ENCODE data around the gene GALE.
"Not testable (repeated sequence)": the region's sequence is repeated elsewhere in the genome, so short reads cannot be mapped to it uniquely, and the experiment has no call there.

GALE gene

GRCh38 chr1:23804183-23804835, 3.8 kb upstream of the GALE start:
- DNase-seq (ENCODE audit: low read depth, low spot score) = no peak
- no peak overlapping the region for H3K9ac ChIP-seq (ENCODE audit: insufficient read length)

GRCh38 chr1:23803674-23804073, 3.1 kb upstream of the GALE start:
- no peak overlapping the region for H3K9ac ChIP-seq (ENCODE audit: insufficient read length)
- no peaks in the 10 kb centered on the region for H3K36me3 ChIP-seq (ENCODE audit: insufficient read depth, low read length)
- no peak overlapping the region for H3K27ac ChIP-seq

More at GRCh38 chr1:23804183-23804835, 3.8 kb upstream of the GALE start:
- Histone ChIP-seq H3K27ac (no peak overlapping the region), H3K4me3 (no peak overlapping the region), H3K9me3 (ENCODE audit: low read depth, low read length) (no peaks in the 10 kb centered on the region), H3K36me3 (ENCODE audit: insufficient read depth, low read length) (no peaks in the 10 kb centered on the region)
- no peak for TF ChIP-seq EZH2 (IDR thresholded peaks at IDR 0.05)
- no peak for TF ChIP-seq FOXP2 (optimal IDR thresholded peaks at IDR 0.05; ENCODE audit: control extremely low read depth, extremely low read length, insufficient read depth)
- TF ChIP-seq POLR2AphosphoS5 (IDR thresholded peaks at IDR 0.05; ENCODE audit: borderline replicate concordance, low read depth, low read length) = no peak

GRCh38 chr1:23802809-23803342, 2.3 kb upstream of the GALE start:
- H3K9me3 ChIP-seq (ENCODE audit: low read depth, low read length); H3K9ac ChIP-seq (ENCODE audit: insufficient read length); DNase-seq (ENCODE audit: low read depth, low spot score); H3K36me3 ChIP-seq (ENCODE audit: insufficient read depth, low read length); H3K27ac ChIP-seq; H3K4me3 ChIP-seq: not testable (repeated sequence)

More at GRCh38 chr1:23803674-23804073, 3.1 kb upstream of the GALE start:
- TF ChIP-seq EZH2 (IDR thresholded peaks at IDR 0.05) (no peak), FOXP2 (optimal IDR thresholded peaks at IDR 0.05; ENCODE audit: control extremely low read depth, extremely low read length, insufficient read depth) (no peak), POLR2AphosphoS5 (IDR thresholded peaks at IDR 0.05; ENCODE audit: borderline replicate concordance, low read depth, low read length) (no peak)
- Histone ChIP-seq H3K9me3 (ENCODE audit: low read depth, low read length) (no peaks in the 10 kb centered on the region), H3K4me3 (no peak overlapping the region)
- DNase-seq (ENCODE audit: low read depth, low spot score) = no peak

GRCh38 chr1:23801876-23802275, 1.3 kb upstream of the GALE start:
- H3K36me3 ChIP-seq (ENCODE audit: insufficient read depth, low read length) = no peaks in the 10 kb centered on the region; the same call in 1 of the 2 replicates
- H3K27ac ChIP-seq = no peak overlapping the region
- no peak overlapping the region for H3K4me3 ChIP-seq
- no peaks in the 10 kb centered on the region for H3K9me3 ChIP-seq (ENCODE audit: low read depth, low read length)
- no peak for TF ChIP-seq POLR2AphosphoS5 (IDR thresholded peaks at IDR 0.05; ENCODE audit: borderline replicate concordance, low read depth, low read length)
- TF ChIP-seq EZH2 (IDR thresholded peaks at IDR 0.05) = no peak
- TF ChIP-seq FOXP2 (optimal IDR thresholded peaks at IDR 0.05; ENCODE audit: control extremely low read depth, extremely low read length, insufficient read depth) = no peak
- DNase-seq (ENCODE audit: low read depth, low spot score) = no peak
- H3K9ac ChIP-seq (ENCODE audit: insufficient read length) = no peak overlapping the region

GRCh38 chr1:23801338-23801748, 789 bp upstream of the GALE start:
- Histone ChIP-seq H3K4me3 (peak overlapping the region; percentile 82), H3K9ac (ENCODE audit: insufficient read length) (peak overlapping the region; percentile 83), H3K9me3 (ENCODE audit: low read depth, low read length) (no peaks in the 10 kb centered on the region), H3K36me3 (ENCODE audit: insufficient read depth, low read length) (no peaks in the 10 kb centered on the region; the same call in 1 of the 2 replicates), H3K27ac (peak overlapping the region; percentile 48)
- no peak for TF ChIP-seq POLR2AphosphoS5 (IDR thresholded peaks at IDR 0.05; ENCODE audit: borderline replicate concordance, low read depth, low read length)
- no peak for TF ChIP-seq FOXP2 (optimal IDR thresholded peaks at IDR 0.05; ENCODE audit: control extremely low read depth, extremely low read length, insufficient read depth)
- no peak for TF ChIP-seq EZH2 (IDR thresholded peaks at IDR 0.05)
- no peak for DNase-seq (ENCODE audit: low read depth, low spot score)

- Histone ChIP-seq H3K9ac (ENCODE audit: insufficient read length) (peak overlapping the region; percentile 83), H3K36me3 (ENCODE audit: insufficient read depth, low read length) (no peaks in the 10 kb centered on the region; the same call in 1 of the 2 replicates), H3K4me3 (peak overlapping the region; percentile 82), H3K27ac (no peak overlapping the region), H3K9me3 (ENCODE audit: low read depth, low read length) (no peaks in the 10 kb centered on the region)
- no peak for TF ChIP-seq FOXP2 (optimal IDR thresholded peaks at IDR 0.05; ENCODE audit: control extremely low read depth, extremely low read length, insufficient read depth)
- no peak for TF ChIP-seq EZH2 (IDR thresholded peaks at IDR 0.05)
- no peak; the same call in 1 of the 2 replicates for TF ChIP-seq POLR2AphosphoS5 (IDR thresholded peaks at IDR 0.05; ENCODE audit: borderline replicate concordance, low read depth, low read length)
- DNase-seq (ENCODE audit: low read depth, low spot score) = no peak
Measured at GRCh38 chr1:23799570-23800399, 769 bp downstream of the GALE start.

GRCh38 chr1:23799255-23799569, 1.3 kb downstream of the GALE start:
- H3K27ac ChIP-seq = no peak overlapping the region
- no peaks in the 10 kb centered on the region for H3K9me3 ChIP-seq (ENCODE audit: low read depth, low read length)
- no peak for DNase-seq (ENCODE audit: low read depth, low spot score)
- TF ChIP-seq POLR2AphosphoS5 (IDR thresholded peaks at IDR 0.05; ENCODE audit: borderline replicate concordance, low read depth, low read length) (no peak), FOXP2 (optimal IDR thresholded peaks at IDR 0.05; ENCODE audit: control extremely low read depth, extremely low read length, insufficient read depth) (no peak), EZH2 (IDR thresholded peaks at IDR 0.05) (no peak)
- no peak overlapping the region for H3K9ac ChIP-seq (ENCODE audit: insufficient read length)
- H3K36me3 ChIP-seq (ENCODE audit: insufficient read depth, low read length) = peaks cover 3% of the 10 kb centered on the region; the same call in 1 of the 2 replicates
- H3K4me3 ChIP-seq = peak overlapping the region; percentile 82; the same call in 1 of the 2 replicates

- Histone ChIP-seq H3K9me3 (ENCODE audit: low read depth, low read length) (no peaks in the 10 kb centered on the region), H3K9ac (ENCODE audit: insufficient read length) (no peak overlapping the region), H3K36me3 (ENCODE audit: insufficient read depth, low read length) (peaks cover 4% of the 10 kb centered on the region; the same call in 1 of the 2 replicates), H3K4me3 (no peak overlapping the region), H3K27ac (no peak overlapping the region)
- no peak; the same call in 1 of the 2 replicates for TF ChIP-seq POLR2AphosphoS5 (IDR thresholded peaks at IDR 0.05; ENCODE audit: borderline replicate concordance, low read depth, low read length)
- no peak for TF ChIP-seq EZH2 (IDR thresholded peaks at IDR 0.05)
- TF ChIP-seq FOXP2 (optimal IDR thresholded peaks at IDR 0.05; ENCODE audit: control extremely low read depth, extremely low read length, insufficient read depth) = no peak
- DNase-seq (ENCODE audit: low read depth, low spot score) = no peak
Measured at GRCh38 chr1:23798662-23799142, 1.9 kb downstream of the GALE start.

Measured in SK-N-MC (cell line).